ENCODE measurements around the gene TCTN2. TPM values are rescaled to one million over a fixed set of nuclear protein-coding genes. Genes with fewer than 3 reads are reported as not detected.

TCTN2 gene
- total and polyA plus RNA-seq, 9 of the 15 experiments (the other 6 are each of a cell fraction or from before 2014, with no cell fraction given), result 0.58 to 5.5 (median 3.6) TPM

DNA sequence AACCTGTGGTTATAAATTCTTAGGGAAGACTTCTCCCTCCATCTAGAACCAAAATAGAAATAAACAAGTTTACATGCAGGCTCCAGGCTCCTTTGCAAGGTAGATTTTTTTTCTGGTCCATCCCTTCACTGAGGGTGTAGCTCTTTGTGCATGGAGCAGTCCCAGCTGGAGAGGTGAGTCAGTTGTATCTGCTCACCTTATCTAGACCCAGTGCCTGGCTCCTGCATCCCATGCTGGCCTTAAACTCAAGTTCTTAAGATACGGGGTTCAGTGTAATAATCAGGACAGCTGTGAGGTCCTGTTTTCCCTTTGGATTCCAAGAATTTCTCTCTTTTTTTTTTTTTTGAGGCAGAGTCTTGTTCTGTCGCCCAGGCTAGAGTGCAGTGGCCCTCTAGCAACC lies 56.0 kb downstream of the TCTN2 start:
- Histone ChIP-seq H2AFZ (ENCODE audit: low read depth, low read length) (no peak overlapping the region), H3K9ac (ENCODE audit: insufficient read depth in 1 of 2, low read depth in 2 of 2, low read length in 2 of 2) (no peak overlapping the region), H3K36me3 (ENCODE audit: control insufficient read depth, insufficient read depth, low read length) (peaks cover 88% of the 10 kb centered on the region), H3K27me3 (ENCODE audit: control insufficient read depth in 2 of 2, insufficient read depth in 2 of 2, low read length in 2 of 2) (no peaks in the 10 kb centered on the region), H3K79me2 (ENCODE audit: control insufficient read depth, insufficient read depth, low read length) (0 out of 3 replicates have a peak, but pooled peaks cover under 1% of the 10 kb centered on the region), H4K20me1 (replicated peaks; ENCODE audit: control insufficient read depth, insufficient read depth, low read length) (no peaks in the 10 kb centered on the region), H3K4me1 (replicated peaks in 1 of 2; ENCODE audit: control insufficient read depth in 2 of 2, insufficient read depth in 2 of 2, low read length in 2 of 2) (no peaks in the 10 kb centered on the region), H3K27ac (ENCODE audit: extremely low read depth, low read depth, low read length) (no peak overlapping the region), H3K4me3 (no peak overlapping the region), H3K9me1 (ENCODE audit: control insufficient read depth, insufficient read depth, low read length) (no peaks in the 10 kb centered on the region), H3K4me2 (ENCODE audit: insufficient read depth, low read length) (no peak overlapping the region), H3K9me3 (replicated peaks; ENCODE audit: control insufficient read depth, insufficient read depth, low read depth, low read length) (no peaks in the 10 kb centered on the region)
- no TSS peak for BruUV-seq (replicated peaks)
- CTCF ChIA-PET (ENCODE audit: low intra/inter-chr PET ratio), result no interaction called here
- in situ Hi-C loops (cut with MboI), result no loop called here
- 43% methylated on average over 1 of the region's 2 CpGs for WGBS (ENCODE audit: insufficient coverage, low coverage, missing lambda C conversion rate)
- POLR2A ChIA-PET, result no interaction called here
- peak in 2 of 4 experiments; percentile 38 to 43 for DNase-seq (ENCODE audit: extremely low read depth in 1 of 4, low spot score in 3 of 4)
- intact Hi-C loops (cut with micrococcal nuclease), result no loop called here
- no peak for FAIRE-seq
- peak; percentile 61 for ATAC-seq
- TF ChIP-seq CBFA2T3 (IDR thresholded peaks at IDR 0.05), result 0 out of 2 replicates have a peak, but pooled peaks have one; percentile 10
- TF ChIP-seq NRF1 (conservative IDR thresholded peaks at IDR 0.05 in 1 of 2, IDR thresholded peaks at IDR 0.05 in 1 of 2), result no peak

DNA sequence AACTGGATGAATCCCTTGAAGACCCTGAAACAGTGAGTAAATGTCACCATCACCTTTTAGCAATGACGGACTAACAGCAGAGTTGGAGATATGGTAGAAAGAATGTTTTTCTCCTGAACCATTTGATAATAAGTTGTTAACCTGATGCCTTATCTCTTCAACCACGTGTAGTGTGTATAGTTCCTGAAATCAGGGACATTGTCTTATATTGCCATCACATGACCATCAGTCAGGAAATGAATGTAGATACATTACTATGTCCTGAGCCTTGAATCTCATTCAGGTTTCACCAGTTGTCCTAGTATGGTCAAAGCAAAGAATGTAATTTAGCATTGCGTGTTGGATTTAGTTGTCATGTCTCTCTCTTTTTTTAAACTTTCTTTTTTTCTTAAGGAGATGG lies 57.0 kb downstream of the TCTN2 start:
- H3K36me3 ChIP-seq (ENCODE audit: control insufficient read depth, insufficient read depth, low read length), result peaks cover 87% of the 10 kb centered on the region
- intact Hi-C loops (cut with micrococcal nuclease), result no loop called here
- ATAC-seq (no peak), FAIRE-seq (peak; percentile 42), DNase-seq (ENCODE audit: extremely low read depth in 1 of 4, low spot score in 3 of 4) (no peak)
- no peaks in the 10 kb centered on the region for H3K9me1 ChIP-seq (ENCODE audit: control insufficient read depth, insufficient read depth, low read length)
- H3K4me1 ChIP-seq (replicated peaks in 1 of 2; ENCODE audit: control insufficient read depth in 2 of 2, insufficient read depth in 2 of 2, low read length in 2 of 2), result no peaks in the 10 kb centered on the region
- BruUV-seq (replicated peaks), result no TSS peak
- H2AFZ ChIP-seq (ENCODE audit: low read depth, low read length), result no peak overlapping the region
- ChIA-PET POLR2A (no interaction called here), CTCF (ENCODE audit: low intra/inter-chr PET ratio) (no interaction called here)
- H3K9me3 ChIP-seq (replicated peaks; ENCODE audit: control insufficient read depth, insufficient read depth, low read depth, low read length), result no peaks in the 10 kb centered on the region
- H3K4me3 ChIP-seq, result no peak overlapping the region
- H3K4me2 ChIP-seq (ENCODE audit: insufficient read depth, low read length), result no peak overlapping the region
- H4K20me1 ChIP-seq (replicated peaks; ENCODE audit: control insufficient read depth, insufficient read depth, low read length), result no peaks in the 10 kb centered on the region
- no peak overlapping the region for H3K9ac ChIP-seq (ENCODE audit: insufficient read depth in 1 of 2, low read depth in 2 of 2, low read length in 2 of 2)
- no peak for TF ChIP-seq PRMT5 (CRISPR knock-in tag; IDR thresholded peaks at IDR 0.05)
- TF ChIP-seq TFE3 (CRISPR knock-in tag; IDR thresholded peaks at IDR 0.05), result peak; percentile 71
- in situ Hi-C loops (cut with MboI), result no loop called here
- H3K27me3 ChIP-seq (ENCODE audit: control insufficient read depth in 2 of 2, insufficient read depth in 2 of 2, low read length in 2 of 2), result no peaks in the 10 kb centered on the region
- no peaks in the 10 kb centered on the region for H3K79me2 ChIP-seq (ENCODE audit: control insufficient read depth, insufficient read depth, low read length)
- H3K27ac ChIP-seq (ENCODE audit: extremely low read depth, low read depth, low read length), result no peak overlapping the region
- WGBS (ENCODE audit: insufficient coverage, low coverage, missing lambda C conversion rate), result 61% methylated on average over 3 of the region's 3 CpGs

Measured in K562 (cell line).